M059J (cell line): ENCODE measurements around the gene NSUN4. TPM values are rescaled to one million over a fixed set of nuclear protein-coding genes. Genes with fewer than 3 reads are reported as not detected.
"Not testable (repeated sequence)": the region's sequence is repeated elsewhere in the genome, so short reads cannot be mapped to it uniquely, and the experiment has no call there.

Source experiments
- DNase-seq: peaks from one replicate; pipeline ENCODE4 v3.0.0-alpha.2; 2012; ENCODE audit warnings: low read depth
- total RNA-seq: library from RNA; depleted of rRNA; stranded (reverse); fragments of >200 nt; shearing (Covaris generic); gene quantifications from 2 replicates; pipeline ENCODE4 v1.2.3, GENCODE V29; 2014

NSUN4 gene
- total RNA-seq, 1 experiment from 2014 or later: 15.8 TPM

DNA sequence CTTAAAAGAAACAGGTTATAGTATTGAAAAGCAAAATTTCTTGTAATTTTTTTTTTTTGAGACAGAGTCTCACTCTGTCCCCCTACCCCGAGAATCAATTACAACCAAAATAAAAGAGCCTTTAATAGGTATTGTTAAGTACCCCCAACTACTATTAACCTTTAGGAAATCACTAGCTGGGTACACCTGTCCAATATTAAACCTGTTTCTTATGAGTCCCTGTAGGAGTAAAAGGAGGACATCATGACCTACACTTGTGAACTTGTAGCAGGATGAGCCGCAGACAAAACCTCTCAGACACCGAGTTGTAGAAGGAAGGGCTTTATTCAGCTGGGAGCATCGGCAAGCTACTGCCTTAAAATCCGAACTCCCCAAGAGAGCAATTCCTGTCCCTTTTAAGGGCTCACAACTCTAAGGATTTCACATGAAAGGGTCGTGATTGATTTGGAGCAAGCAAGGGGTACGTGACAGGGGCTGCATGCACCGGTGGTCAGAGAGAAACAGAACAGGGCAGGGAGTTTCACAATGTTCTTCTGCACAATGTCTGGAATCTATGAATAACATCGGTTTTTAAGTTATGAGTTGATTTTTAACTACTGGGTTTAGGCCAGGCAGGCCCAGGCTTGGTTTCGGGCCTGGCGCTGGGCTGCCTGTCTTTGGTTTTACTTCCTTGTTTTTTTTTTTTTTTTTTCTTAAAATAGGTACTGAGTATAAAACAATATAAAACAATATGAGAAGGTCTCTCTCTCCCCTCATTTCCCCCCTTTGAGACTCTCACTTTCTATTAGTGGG, 15.1 kb upstream of the NSUN4 start:
- not testable (repeated sequence) for DNase-seq

DNA sequence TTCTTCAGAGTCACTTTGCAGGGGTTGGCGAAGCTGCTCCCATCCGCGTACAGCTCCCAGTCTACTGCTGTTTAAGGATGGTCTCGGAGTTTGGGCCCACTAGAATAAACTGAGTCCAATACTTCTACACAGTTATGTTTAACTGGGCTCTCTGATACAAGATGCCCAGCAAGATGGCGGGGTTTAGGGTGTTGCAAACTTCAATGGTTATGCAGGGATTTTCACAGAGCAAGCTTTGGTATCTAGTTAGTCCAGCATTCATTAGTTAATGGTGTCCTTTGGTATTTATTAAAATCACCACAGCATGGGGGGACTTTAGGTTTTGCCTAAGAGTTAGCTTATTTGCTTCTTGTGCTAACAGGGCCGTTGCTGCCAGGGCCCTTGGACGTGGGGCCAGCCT, 12.4 kb upstream of the NSUN4 start:
- DNase-seq: not testable (repeated sequence)

DNA sequence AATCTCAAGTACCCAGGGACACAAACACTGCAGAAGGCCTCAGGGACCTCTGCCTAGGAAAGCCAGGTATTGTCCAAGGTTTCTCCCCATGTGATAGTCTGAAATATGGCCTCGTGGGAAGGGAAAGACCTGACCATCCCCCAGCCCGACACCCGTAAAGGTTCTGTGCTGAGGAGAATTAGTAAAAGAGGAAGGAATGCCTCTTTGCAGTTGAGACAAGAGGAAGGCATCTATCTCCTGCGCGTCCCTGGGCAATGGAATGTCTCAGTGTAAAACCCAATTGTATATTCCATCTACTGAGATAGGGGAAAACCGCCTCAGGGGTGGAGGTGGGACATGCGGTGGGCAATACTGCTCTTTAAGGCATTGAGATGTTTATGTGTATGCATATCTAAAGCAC, 10.8 kb upstream of the NSUN4 start:
- DNase-seq: not testable (repeated sequence)

DNA sequence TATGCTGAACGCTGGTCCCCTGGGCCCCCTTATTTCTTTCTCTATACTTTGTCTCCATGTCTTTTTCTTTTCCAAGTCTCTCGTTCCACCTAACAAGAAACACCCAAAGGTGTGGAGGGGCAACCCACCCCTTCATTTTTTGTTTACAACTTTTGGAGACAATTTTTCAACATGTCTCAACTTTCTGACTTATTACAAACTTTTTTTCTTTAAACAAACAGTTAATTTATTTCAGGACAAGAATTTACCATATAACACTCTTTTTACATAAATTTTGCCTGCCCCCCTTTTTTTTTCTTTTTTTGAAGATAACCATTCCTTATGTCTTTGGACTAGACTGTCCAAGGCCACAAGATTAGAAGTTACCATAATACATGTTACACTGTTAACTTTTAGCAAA, 10.2 kb upstream of the NSUN4 start:
- DNase-seq: not testable (repeated sequence)

DNA sequence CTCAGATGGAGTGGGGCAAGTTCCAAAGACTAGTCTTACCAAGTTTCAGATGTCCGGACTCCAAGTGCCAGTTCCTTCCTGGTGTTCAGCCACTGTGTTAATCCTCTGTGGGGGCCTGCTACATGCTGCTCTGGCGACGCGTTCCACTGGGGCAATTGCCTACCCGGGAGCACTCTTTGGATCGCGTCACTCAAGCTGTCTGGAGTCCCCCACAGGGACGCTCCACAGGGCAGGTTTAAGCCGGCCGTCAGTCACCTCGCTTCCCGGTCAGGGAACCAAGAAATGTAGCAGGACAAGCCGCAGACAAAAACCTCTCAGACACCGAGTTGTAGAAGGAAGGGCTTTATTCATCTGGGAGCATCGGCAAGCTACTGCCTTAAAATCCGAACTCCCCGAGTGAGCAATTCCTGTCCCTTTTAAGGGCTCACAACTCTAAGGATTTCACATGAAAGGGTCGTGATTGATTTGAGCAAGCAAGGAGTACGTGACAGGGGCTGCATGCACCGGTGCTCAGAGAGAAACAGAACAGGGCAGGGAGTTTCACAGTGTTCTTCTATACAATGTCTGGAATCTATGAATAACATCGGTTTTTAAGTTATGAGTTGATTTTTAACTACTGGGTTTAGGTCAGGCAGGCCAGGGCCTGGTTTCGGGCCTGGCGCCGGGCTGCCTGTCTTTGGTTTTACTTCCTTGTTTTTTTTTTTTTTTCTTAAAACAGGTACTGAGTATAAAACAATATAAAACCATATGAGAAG, 8.6 kb upstream of the NSUN4 start:
- DNase-seq: not testable (repeated sequence)

DNA sequence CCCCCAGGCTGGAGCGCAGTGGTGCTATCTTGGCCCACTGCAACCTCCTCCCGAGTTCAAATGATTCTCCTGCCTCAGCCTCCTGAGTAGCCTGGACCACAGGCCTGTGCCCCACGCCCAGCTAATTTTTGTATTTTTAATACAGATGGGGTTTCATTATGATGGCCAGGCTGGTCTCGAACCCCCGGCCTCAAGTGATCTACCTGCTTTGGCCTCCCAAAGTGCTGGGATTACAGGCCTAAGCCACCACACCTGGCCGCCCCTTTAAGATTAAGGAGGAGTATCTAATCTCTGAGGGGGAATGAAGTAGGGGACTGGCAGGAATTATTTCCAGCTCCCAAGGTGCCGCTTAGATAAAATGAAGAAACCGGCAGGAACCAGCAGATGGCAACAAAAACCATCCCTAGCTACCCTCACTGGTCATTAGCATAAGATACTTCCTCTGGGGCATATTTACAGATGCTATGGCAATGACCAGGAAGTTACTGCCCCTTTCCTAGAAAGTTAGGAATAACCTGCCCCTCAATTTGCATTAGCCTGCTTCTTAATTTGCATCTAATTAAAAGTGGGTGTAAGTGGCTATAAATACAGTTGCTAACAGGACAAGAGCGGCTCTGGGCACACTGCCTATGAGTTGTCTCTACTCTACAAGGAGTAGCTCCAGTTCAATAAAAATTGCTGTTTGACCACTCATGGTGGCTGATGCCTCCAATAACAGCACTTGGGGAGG, 7.1 kb upstream of the NSUN4 start:
- peak; percentile 60 for DNase-seq

DNA sequence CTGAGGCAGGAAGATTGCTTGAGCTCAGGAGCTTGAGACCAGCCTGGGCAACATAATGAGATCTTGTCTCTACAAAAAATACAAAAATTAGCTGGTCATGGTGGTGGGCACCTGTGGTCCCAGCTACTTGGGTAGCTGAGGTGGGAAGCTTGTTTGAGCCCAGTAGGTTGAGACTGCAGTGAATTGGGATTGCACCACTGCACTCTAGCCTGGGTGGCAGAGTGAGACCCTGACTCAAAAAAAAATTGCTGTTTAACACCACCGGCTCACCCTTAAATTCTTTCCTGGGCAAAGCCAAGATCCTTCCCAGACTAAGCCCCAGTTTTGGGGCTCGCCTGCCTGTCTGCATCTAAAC, 6.6 kb upstream of the NSUN4 start:
- no peak for DNase-seq

DNA sequence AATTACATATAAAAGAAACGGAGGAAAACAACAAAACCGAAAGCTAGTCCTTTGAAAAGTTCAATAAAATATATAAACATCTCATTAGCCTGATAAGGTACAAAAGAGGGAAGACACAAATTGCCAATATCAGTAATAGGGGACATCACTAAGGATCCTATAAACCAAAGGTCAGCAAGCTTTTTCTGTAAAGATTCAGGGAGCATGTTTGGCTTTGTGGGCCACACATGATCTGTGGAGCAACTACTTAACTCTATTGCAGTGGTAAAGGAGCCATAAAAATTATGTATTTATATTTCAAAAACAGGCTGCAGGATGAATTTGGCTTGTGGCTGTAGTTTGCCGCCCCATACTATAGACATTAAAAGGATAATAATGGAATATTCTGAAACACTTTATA, 5.5 kb upstream of the NSUN4 start:
- no peak for DNase-seq

DNA sequence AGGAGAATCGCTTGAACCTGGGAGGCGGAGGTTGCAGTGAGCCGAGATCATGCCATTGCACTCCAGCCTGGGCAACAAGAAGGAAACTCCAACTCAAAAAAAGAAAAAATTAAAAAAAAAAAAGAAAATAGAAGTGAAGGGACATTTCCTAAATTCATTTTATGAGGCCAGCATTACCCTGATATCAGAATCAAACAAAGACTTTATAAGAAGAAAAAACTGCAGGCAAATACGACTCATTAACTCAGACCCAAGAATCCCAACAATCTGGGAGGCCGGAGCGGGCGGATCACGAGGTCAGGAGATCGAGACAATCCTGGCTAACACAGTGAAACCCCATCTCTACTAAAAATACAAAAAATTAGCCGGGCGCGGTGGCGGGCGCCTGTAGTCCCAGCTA, 3.2 kb upstream of the NSUN4 start:
- not testable (repeated sequence) for DNase-seq

DNA sequence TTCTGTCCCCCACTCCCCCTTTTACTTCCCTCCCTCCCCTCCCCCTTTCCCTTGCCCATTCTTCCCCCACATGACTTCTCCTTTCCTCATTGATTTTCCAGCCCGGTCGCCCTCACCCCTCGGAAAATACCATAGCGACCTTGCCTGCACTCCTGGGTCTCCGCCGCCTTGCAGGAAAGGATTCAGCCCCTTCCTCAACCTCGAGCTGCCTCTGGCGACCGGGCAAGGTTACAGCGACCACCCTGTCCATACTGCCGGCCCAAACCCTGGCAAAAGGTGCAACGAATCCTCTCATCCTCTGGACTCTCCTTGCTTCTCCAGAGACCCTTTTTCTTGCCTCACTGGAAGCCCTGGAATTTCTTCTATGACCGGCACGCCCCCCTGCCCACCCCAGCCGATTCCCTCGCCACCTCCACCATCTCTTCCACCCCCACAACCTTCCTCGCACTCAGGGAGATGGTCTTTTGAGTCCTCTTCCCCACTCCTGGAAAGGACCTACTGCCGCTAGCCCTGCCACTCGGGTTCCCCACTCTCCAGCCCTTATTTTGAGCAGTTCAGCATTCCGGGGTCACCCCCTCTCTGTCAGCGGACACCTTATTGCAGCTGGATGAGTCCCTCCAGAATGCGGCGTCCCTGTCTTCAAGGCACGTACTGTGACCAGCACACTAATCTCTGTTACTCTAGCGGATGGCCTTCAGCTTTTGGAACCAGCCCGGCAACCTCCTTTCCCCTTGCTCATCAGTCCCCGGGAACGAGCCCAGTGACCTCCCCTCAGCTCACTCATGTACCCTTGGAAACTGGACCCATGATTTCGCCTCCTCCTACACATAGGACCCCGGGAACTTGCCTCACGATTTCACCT, 846 bp downstream of the NSUN4 start:
- no peak for DNase-seq

DNA sequence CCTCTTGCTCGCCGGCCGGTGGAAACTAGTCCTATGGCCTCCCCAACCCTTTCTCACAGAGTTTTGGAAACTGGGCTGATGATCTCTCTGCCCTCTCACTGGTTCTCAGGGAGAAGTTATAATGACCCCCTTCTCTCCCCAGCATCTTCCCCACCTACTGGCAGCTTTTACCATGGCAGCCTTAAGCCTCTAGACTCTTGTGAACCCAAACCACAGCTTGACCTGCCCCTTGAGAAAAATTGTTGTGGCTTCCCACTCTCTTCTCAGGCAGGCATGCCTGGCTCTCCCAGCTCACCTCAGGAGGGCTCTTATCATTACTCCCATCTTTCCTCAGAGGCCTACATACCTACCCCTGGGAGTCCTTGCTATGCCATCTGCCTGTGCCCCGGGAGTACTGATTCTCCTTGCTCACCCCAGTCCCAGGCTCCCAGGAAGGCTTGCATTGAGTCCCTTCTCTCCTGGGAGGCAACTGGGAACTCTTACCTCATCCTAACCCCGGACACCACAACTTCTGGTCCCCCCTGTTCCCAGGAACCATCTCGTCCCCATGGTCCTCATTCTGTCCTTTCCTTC, 1.6 kb downstream of the NSUN4 start:
- DNase-seq: peak; percentile 83

DNA sequence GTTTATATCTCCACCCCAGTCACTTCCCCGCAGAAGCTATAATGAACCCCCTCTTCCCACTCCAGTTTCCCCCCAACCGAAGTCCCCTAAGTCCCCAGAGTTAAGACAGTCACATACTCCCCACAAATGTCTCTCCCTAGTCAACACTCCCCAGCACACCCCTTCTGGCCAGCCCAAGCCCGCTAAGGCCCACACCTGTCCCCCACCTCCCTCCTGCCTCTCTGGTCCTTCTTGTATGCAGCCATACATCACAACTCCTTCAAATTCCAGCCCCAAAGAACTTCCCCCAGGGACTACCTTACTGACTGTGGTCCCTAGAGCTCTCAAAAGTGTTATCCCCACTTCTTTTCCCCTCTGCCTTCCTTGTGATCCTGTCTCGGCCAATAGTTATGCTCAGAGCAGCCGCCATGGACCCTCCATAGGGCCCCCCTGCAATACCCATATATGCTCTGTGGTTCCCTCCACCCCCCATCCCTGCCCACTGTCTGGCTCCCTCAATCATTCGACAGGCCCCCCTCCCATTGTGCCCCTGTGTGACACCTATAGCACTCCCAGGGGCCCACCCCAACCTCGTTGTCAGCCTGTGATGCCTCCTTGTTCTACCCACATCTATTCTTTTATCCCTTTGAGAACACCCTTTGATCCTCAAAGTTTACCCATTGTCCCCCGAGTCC, 2.2 kb downstream of the NSUN4 start:
- DNase-seq: no peak

DNA sequence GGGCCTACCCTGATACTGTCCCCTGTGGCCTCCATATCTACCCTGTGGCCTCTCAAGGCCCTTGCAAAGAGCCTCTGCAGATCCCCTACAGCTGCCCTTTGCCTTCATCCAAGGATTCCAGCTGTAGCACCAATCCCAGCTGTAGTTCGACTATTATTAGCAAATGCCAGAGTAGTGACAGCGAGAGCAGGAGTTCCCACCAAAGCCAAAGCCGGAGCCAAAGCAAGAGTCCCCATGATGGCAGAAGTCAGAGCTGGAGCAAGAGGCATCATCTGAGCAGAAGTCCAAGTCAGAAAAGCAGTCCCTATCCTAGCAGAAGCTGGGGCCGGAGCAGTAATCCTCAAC, 2.7 kb downstream of the NSUN4 start:
- no peak for DNase-seq

DNA sequence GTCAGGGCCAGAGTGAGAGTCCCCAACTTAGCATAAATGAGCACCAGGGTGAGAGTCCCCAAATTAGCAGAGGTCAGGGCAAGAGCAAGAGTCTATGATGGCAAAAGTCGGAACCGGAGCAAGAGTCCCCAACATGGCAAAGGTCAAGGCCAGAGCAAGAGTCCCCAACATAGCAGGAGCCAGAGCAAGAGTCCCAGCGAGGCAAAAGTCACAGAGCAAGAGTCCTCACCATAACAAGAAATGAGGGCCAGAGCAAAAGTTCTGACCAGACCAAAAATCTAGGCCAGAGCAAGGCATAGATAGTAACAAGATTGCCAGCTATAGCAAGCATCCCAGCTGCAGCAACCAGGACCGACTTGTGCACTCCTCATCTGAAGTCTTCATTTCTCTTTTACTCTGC, 3.1 kb downstream of the NSUN4 start:
- no peak for DNase-seq

DNA sequence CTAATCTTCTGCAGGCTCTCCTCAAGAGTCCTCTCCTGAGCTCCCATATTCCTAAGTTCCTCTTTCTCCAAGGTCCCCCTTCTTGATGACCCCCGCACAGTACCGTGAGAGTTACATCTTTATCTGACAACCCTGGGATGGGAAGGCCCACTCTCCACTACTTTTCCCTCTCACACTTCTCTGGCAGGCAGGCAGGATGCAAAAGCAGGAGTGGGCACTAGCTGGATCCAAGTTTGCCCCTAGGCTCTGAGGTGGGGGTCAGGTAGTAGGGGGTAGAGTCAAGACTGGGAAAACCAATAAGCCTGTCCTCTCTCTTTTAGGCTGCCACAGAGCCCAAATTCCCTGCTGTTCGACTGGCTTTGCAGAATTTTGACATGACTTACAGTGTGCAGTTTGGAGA, 3.9 kb downstream of the NSUN4 start:
- no peak for DNase-seq

DNA sequence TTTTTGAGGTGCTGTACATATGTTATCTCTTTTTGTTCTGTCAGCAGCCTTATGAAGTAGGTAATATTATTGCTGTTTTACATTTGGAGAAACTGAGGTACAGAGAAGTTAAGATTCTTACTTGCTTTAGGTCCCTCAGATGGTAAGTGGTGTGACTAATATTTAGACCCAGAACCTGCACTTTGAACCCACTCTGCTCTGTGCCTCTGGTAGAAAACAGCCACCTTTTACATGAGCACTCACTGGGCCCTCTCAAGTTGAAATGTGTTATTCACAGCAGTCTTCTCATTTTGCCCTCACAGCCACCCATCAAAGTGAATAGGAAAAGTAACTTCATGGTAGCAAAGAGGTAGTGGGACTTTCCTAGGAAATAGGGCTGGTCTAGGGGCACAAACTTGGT, 4.7 kb downstream of the NSUN4 start:
- no peak for DNase-seq

DNA sequence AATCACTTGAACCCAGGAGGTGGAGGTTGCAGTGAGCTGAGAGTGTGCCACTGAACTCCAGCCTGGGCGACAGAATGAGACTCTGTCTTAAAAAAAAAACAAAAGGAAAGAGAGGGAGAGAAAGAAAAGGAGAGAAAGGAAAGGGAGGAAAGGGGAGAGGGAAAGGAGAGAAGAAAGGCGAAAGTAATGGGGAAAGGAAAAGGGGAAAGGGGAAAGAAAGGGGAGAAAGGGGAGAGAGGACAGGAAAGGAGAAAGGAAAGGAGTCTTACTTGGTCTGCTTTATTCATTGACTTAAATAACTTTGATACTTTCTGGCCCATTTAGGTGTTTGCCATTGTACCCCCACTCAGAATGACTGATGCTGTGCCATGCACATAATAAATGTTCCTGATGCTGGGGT, 11.8 kb downstream of the NSUN4 start:
- DNase-seq: no peak

DNA sequence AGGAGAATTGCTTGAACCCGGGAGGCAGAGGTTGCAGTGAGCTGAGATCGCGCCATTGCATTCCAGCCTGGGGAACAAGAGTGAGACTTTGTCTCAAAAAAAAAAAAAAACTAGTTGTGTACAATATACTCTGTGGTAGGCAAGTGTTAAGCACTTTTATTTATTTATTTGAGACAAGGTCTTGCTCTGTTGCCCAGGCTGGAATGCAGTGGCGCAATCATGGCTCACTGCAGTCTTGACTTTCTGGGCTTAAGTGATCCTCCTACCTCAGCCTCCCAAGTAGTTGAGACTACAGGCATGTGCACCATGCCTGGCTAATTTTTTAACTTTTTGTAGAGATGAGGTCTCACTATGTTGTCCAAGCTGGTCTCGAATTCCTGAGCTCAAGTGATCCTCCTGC, 15.3 kb downstream of the NSUN4 start:
- DNase-seq: not testable (repeated sequence)

DNA sequence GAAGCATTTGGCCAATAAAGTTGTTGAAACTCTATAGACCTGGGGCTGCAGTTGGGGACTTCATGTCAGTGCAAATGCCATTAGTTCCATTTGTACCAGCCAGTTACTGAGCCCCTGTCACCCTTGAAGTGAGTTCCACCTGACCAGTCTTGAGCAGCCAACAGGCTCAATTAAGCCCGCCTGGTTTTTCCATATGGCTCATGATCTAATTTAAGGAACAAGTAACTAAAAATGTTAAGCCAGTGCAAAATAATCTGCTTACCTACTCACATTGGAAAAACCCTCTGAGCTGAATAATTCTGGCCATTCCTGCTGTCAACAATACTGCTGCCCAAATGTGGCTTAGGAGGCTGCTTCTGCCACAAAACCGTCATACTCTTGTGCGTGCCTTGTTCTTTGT, 21.6 kb downstream of the NSUN4 start:
- no peak for DNase-seq

DNA sequence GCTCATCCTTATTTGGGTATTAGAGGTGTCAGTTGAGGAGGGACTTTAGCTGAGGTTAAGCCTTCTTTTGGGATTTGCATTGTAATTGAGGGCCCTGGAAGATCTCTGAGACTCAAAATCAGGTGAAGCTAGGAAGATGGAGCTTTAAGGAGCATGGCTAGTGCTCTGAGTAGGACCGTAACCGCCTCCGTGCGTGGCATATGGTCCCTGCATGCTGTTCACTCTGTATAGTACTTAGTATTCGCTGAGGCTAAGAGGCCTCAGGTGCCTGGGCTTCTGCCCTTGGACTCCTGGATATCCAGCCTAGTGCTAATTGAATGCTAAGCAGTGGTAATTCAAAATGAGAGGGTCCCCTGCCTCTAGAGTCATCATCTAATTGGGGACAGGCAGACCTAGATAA, 22.5 kb downstream of the NSUN4 start:
- DNase-seq: no peak

DNA sequence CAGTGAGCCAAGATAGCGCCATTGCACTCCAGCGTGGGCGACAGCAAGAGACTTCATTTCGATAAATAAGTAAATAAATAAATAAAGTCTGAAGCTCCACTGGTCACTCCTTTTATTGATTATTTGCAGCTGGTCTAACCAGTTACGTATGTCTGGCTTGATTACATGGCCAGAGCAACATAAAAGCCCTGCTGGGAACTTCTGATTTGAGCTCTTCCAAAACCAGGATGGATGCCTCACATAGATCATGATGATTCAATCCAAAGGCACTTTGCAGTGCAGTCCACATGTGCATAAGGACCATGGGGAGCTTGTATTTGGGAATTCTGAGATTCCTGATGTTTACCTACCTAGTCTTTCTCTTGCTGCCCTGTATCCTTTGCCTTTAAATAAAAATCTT, 24.0 kb downstream of the NSUN4 start:
- no peak for DNase-seq
